Tibial nerve (tissue), 4 donors: ENCODE measurements around the gene GGTLC1. TPM values are rescaled to one million over a fixed set of nuclear protein-coding genes. Genes with fewer than 3 reads are reported as not detected.

Source experiments
- DNase-seq, 2 donors: peaks; one replicate each; pipeline ENCODE4 v3.0.0-alpha.2; 2019; ENCODE audit warnings: low spot score in 2 of 2
- H3K27ac ChIP-seq, 4 donors: fragments of 200-600 bp; sonication (generic) in 3 of 4; one replicate each; pipeline ENCODE4 v1.5.1; 2017 to 2019; ENCODE audit warnings: mild to moderate bottlenecking in 1 of 4
- H3K27me3 ChIP-seq, 2 donors: fragments of 200-600 bp; sonication (generic) in 1 of 2; one replicate each; pipeline versions ENCODE4 v1.5.1 to v1.6.0; 2017 to 2019
- H3K36me3 ChIP-seq, 3 donors: fragments of 200-600 bp; sonication (generic); one replicate each; pipeline ENCODE4 v1.5.1; 2018 to 2019
- H3K4me1 ChIP-seq, 4 donors: fragments of 200-600 bp; sonication (generic) in 3 of 4; one replicate each; pipeline ENCODE4 v1.5.1; 2017 to 2019
- H3K4me3 ChIP-seq, 4 donors: fragments of 200-600 bp; sonication (generic) in 3 of 4; one replicate each; pipeline ENCODE4 v1.5.1; 2017 to 2019; ENCODE audit warnings: mild to moderate bottlenecking in 1 of 4, moderate library complexity in 1 of 4
- H3K9me3 ChIP-seq, 4 donors: fragments of 200-600 bp; sonication (generic) in 3 of 4; one replicate each; pipeline ENCODE4 v1.5.1; 2017 to 2019
- CTCF ChIP-seq, 5 experiments: fragments of 200-600 bp in 3 of 5; fragments of 450-650 bp in 2 of 5; sonication (generic) in 3 of 5; IDR thresholded peaks; one replicate each; pipeline ENCODE4 v1.5.1; 2016 to 2019; ENCODE audit warnings: antibody characterized with exemption in 5 of 5, mild to moderate bottlenecking in 3 of 5, moderate library complexity in 2 of 5
- EP300 ChIP-seq, 2 donors: sonication (generic); formaldehyde crosslinking; IDR thresholded peaks; one replicate each; pipeline ENCODE4 v1.6.1; 2017; ENCODE audit warnings: antibody characterized with exemption in 2 of 2, mild to moderate bottlenecking in 1 of 2
- POLR2A ChIP-seq, 2 donors: fragments of 450-650 bp; IDR thresholded peaks; one replicate each; pipeline ENCODE4 v1.6.1; 2017; ENCODE audit warnings: antibody characterized with exemption in 2 of 2, mild to moderate bottlenecking in 2 of 2, moderate library complexity in 2 of 2
- WGBS, 2 donors: methylation state at CpG; one replicate each; pipeline ENCODE4 v1.1.5; 2018; 5-methylcytosine and 5-hydroxymethylcytosine counted together
- total RNA-seq, 4 donors: library from RNA; depleted of rRNA; stranded (reverse); fragments of >200 nt; gene quantifications; one replicate each; pipeline ENCODE4 v1.1.0, GENCODE V29; 2016

GGTLC1 gene
- total RNA-seq, 4 donors from 2014 or later, result not detected

DNA sequence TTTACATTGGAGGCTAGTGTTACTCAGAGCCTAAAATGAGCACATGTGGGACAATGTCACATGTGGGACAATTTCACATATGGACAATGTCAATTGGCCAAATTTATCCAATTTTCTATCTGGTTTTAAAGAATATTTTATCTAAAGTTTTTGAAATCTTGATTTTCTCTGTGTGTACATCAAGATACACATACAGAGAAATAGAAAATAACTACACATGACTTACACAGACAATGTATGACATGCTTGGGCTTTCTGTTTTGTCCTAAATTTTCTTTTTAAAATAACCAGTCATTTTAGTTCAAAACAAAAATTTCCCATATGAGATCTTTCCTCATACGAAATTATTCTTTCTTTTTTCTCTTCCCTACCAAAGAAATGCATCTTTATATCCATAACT lies 24.6 kb downstream of the GGTLC1 start:
- Histone ChIP-seq H3K4me1 (no peaks in the 10 kb centered on the region), H3K36me3 (no peaks in the 10 kb centered on the region), H3K27me3 (no peaks in the 10 kb centered on the region), H3K9me3 (no peaks in the 10 kb centered on the region), H3K4me3 (no peak overlapping the region), H3K27ac (no peak overlapping the region)
- DNase-seq, result no peak
- 53 to 64% methylated on average over 1 of the region's 1 CpG for WGBS, 2 donors
- TF ChIP-seq CTCF (IDR thresholded peaks at IDR 0.05), result no peak
- no peak for TF ChIP-seq EP300 (IDR thresholded peaks at IDR 0.05)
- TF ChIP-seq POLR2A (IDR thresholded peaks at IDR 0.05), result no peak

DNA sequence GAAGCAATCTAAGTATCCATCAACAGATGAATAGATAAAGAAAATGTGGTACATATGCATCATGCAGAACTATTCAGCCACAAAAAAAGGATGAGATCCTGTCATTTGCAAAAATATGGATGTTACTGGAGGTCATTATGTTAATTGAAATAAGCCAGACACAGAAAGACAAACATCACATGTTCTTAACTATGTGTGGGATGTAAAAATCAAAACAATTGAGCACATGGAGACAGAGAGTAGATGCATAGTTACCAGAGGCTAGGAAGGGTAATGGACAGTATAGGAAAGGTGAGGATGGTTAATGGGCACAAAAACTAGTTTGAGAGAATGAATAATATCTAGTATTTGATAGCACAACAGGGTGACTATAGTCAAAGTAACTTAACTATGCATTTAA lies 26.3 kb downstream of the GGTLC1 start:
- no peak overlapping the region for H3K27ac ChIP-seq
- H3K4me3 ChIP-seq, result no peak overlapping the region
- peaks cover 0 to 6% (median 0%) of the 10 kb centered on the region in 4 donors for H3K4me1 ChIP-seq
- H3K9me3 ChIP-seq, result no peaks in the 10 kb centered on the region
- no peaks in the 10 kb centered on the region for H3K36me3 ChIP-seq
- TF ChIP-seq EP300 (IDR thresholded peaks at IDR 0.05) (no peak), CTCF (IDR thresholded peaks at IDR 0.05) (no peak), POLR2A (IDR thresholded peaks at IDR 0.05) (no peak)
- DNase-seq, result no peak
- no peaks in the 10 kb centered on the region for H3K27me3 ChIP-seq

- H3K4me3 ChIP-seq, result no peak overlapping the region
- no peaks in the 10 kb centered on the region for H3K9me3 ChIP-seq
- TF ChIP-seq CTCF (IDR thresholded peaks at IDR 0.05) (no peak), EP300 (IDR thresholded peaks at IDR 0.05) (no peak), POLR2A (IDR thresholded peaks at IDR 0.05) (no peak)
- H3K36me3 ChIP-seq, result no peaks in the 10 kb centered on the region
- no peak overlapping the region for H3K27ac ChIP-seq
- no peaks in the 10 kb centered on the region for H3K27me3 ChIP-seq
- DNase-seq, result no peak
- H3K4me1 ChIP-seq, result peaks cover 0 to 6% (median 0%) of the 10 kb centered on the region in 4 donors
- WGBS, 2 donors, result 43 to 48% methylated on average over 7 of the region's 7 CpGs
Measured at GRCh38 chr20:23959054-23959453, 29.5 kb downstream of the GGTLC1 start.

GRCh38 chr20:23955896-23956295 lies 32.7 kb downstream of the GGTLC1 start:
- no peak overlapping the region for H3K4me3 ChIP-seq
- H3K9me3 ChIP-seq, result no peaks in the 10 kb centered on the region
- H3K27me3 ChIP-seq, result no peaks in the 10 kb centered on the region
- WGBS, 2 donors, result 22 to 28% methylated on average over 3 of the region's 3 CpGs
- no peaks in the 10 kb centered on the region for H3K36me3 ChIP-seq
- H3K27ac ChIP-seq, result no peak overlapping the region
- TF ChIP-seq POLR2A (IDR thresholded peaks at IDR 0.05), result no peak
- TF ChIP-seq CTCF (IDR thresholded peaks at IDR 0.05), result no peak
- peaks cover 0 to 6% (median 0%) of the 10 kb centered on the region in 4 donors for H3K4me1 ChIP-seq
- no peak for DNase-seq

DNA sequence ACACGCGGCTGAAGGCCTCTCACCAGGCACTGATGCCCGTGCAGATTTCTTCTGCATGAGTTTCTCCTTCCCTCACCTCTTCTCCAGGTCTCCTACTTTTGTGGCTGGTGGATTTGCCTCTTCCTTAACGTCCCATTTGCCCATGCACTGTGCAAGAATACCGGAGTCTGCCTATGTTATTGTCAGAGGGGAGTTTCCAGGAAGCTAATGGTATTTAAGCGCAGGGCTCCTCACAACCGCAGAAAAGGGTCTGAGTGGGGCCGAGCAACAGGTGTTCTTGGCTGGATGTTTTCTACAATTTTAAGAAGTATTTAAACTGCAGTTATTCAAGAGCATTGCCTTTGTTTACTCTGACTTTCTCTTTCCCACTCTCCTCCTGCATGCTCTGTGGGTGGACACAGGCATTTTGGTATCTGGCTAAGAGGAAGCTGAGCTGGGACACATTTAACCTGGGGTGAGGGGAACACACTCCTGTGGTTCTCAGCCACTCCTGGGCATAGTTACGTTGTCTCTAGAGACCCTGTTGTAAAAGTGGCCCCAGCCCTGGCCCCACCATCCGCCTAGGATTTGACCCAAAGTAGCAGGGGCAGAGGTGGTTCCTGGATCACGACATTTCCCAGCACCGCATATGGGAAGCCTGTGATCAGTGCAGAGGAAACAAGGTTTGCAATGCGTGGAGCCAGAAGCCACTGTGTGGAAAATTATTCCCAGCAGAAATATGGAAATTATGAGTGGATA lies 34.4 kb downstream of the GGTLC1 start:
- Histone ChIP-seq H3K4me1 (peaks cover 0 to 6% (median 0%) of the 10 kb centered on the region in 4 donors), H3K27ac (no peak overlapping the region), H3K27me3 (no peaks in the 10 kb centered on the region), H3K36me3 (no peaks in the 10 kb centered on the region), H3K9me3 (no peaks in the 10 kb centered on the region), H3K4me3 (no peak overlapping the region)
- no peak for DNase-seq
- TF ChIP-seq POLR2A (IDR thresholded peaks at IDR 0.05) (no peak), EP300 (IDR thresholded peaks at IDR 0.05) (no peak), CTCF (IDR thresholded peaks at IDR 0.05) (no peak)
- 54 to 60% methylated on average over 13 of the region's 13 CpGs for WGBS, 2 donors
